CD4-positive, alpha-beta T cell treated with Interleukin-21 for 1 hour (primary cell): Measurements from ENCODE around the gene TUBGCP3.
"Not testable (repeated sequence)": the region's sequence is repeated elsewhere in the genome, so short reads cannot be mapped to it uniquely, and the experiment has no call there.

Experiments used
- DNase-seq: peaks from one replicate; pipeline ENCODE4 v3.0.0-alpha.2; 2020

TUBGCP3 gene

GRCh38 chr13:112521073-112521685, 66.8 kb downstream of the TUBGCP3 start:
- DNase-seq, result no peak

- DNase-seq, result no peak
Measured at GRCh38 chr13:112519517-112520060, 68.4 kb downstream of the TUBGCP3 start.

- DNase-seq, result no peak
Measured at GRCh38 chr13:112516218-112516617, 71.7 kb downstream of the TUBGCP3 start.

GRCh38 chr13:112513761-112514160, 74.2 kb downstream of the TUBGCP3 start:
- DNase-seq, result no peak

GRCh38 chr13:112510987-112511685, 76.8 kb downstream of the TUBGCP3 start:
- no peak for DNase-seq

- DNase-seq, result no peak
Measured at GRCh38 chr13:112510002-112510780, 77.8 kb downstream of the TUBGCP3 start.

- no peak for DNase-seq
Measured at GRCh38 chr13:112509190-112509589, 78.8 kb downstream of the TUBGCP3 start.

- no peak for DNase-seq
Measured at GRCh38 chr13:112506046-112506445, 81.9 kb downstream of the TUBGCP3 start.

GRCh38 chr13:112496166-112496565, 91.8 kb downstream of the TUBGCP3 start:
- DNase-seq, result no peak

- DNase-seq, result no peak
Measured at GRCh38 chr13:112495465-112495864, 92.5 kb downstream of the TUBGCP3 start.

GRCh38 chr13:112489199-112489598, 98.8 kb downstream of the TUBGCP3 start:
- DNase-seq, result no peak

GRCh38 chr13:112488343-112489050, 99.5 kb downstream of the TUBGCP3 start:
- not testable (repeated sequence) for DNase-seq

GRCh38 chr13:112487127-112487517, 100.8 kb downstream of the TUBGCP3 start:
- DNase-seq, result no peak

- DNase-seq, result no peak
Measured at GRCh38 chr13:112486386-112487126, 101.4 kb downstream of the TUBGCP3 start.

- not testable (repeated sequence) for DNase-seq
Measured at GRCh38 chr13:112485814-112486213, 102.1 kb downstream of the TUBGCP3 start.

- no peak for DNase-seq
Measured at GRCh38 chr13:112483299-112483698, 104.7 kb downstream of the TUBGCP3 start.

- no peak for DNase-seq
Measured at GRCh38 chr13:112481458-112481857, 106.5 kb downstream of the TUBGCP3 start.

- no peak for DNase-seq
Measured at GRCh38 chr13:112479389-112479788, 108.6 kb downstream of the TUBGCP3 start.

GRCh38 chr13:112477070-112477619, 110.8 kb downstream of the TUBGCP3 start:
- DNase-seq, result no peak

GRCh38 chr13:112475889-112476288, 112.1 kb downstream of the TUBGCP3 start:
- DNase-seq, result no peak

- DNase-seq, result no peak
Measured at GRCh38 chr13:112474869-112475268, 113.1 kb downstream of the TUBGCP3 start.

- no peak for DNase-seq
Measured at GRCh38 chr13:112473818-112474217, 114.1 kb downstream of the TUBGCP3 start.
